GM12878 (cell line): ENCODE measurements around the gene ZNF134. TPM values are rescaled to one million over a fixed set of nuclear protein-coding genes. Genes with fewer than 3 reads are reported as not detected.

Source experiments
- ATAC-seq: fragments of 200-7000 bp; cut with Tn5 transposase; 3 replicates; pipeline ENCODE4 v1.9.1; 2020; ENCODE audit warnings: mild to moderate bottlenecking, moderate library complexity
- BruUV-seq: library from RNA; stranded (reverse); fragments of 400-500 nt; replicated peaks from 2 replicates; lab custom pipeline; 2021; lab: Mats Ljungman, UMichigan
- CTCF ChIA-PET: fragments of 300-600 bp; sonication (Branson Sonifier 250); formaldehyde crosslinking; extraction: SDS; loops from one replicate; lab custom pipeline; 2021; ENCODE audit warnings: inconsistent platforms; lab: Yijun Ruan, JAX
- POLR2A ChIA-PET: fragments of 350-600 bp; formaldehyde crosslinking; extraction: SDS; loops from one replicate; lab custom pipeline; 2021; ENCODE audit warnings: inconsistent platforms; lab: Charles Lee
- RAD21 ChIA-PET: fragments of 300-600 bp; sonication (Branson Sonifier 250); formaldehyde crosslinking; loops from one replicate; lab custom pipeline; 2023; ENCODE audit warnings: antibody characterized with exemption; ENCODE audit not compliant: unreplicated experiment; lab: Charles Lee
- SMC1A ChIA-PET: fragments of 300-600 bp; sonication (Branson Sonifier 250); formaldehyde crosslinking; loops from one replicate; lab custom pipeline; 2023; ENCODE audit not compliant: unreplicated experiment, uncharacterized antibody; lab: Charles Lee
- DNase-seq: peaks from one replicate; pipeline ENCODE4 v3.0.0-alpha.2; 2011; ENCODE audit warnings: low read depth, low spot score
- FAIRE-seq: peaks from 3 replicates; lab custom pipeline; 2011; peaks lifted over from hg19 to GRCh38; lab: Jason Lieb, UNC
- H2AFZ ChIP-seq: 2 replicates; pipeline ENCODE4 v1.6.0; 2011; ENCODE audit warnings: low read depth, low read length, control low read depth; ENCODE audit not compliant: control insufficient read depth
- H3K27ac ChIP-seq: 2 replicates; pipeline ENCODE4 v1.5.1; 2011; ENCODE audit warnings: control low read depth; ENCODE audit not compliant: control insufficient read depth, insufficient read depth
- H3K27me3 ChIP-seq, 2 experiments: replicated peaks in 1 of 2; 2 replicates each; pipeline versions ENCODE4 v1.6.0 to v1.6.1; 2011; ENCODE audit warnings: low read length in 1 of 2; ENCODE audit not compliant: control insufficient read depth in 2 of 2, insufficient read depth in 2 of 2
- H3K36me3 ChIP-seq, 2 experiments: 2 replicates each; pipeline ENCODE4 v1.5.1; 2011; ENCODE audit warnings: low read length in 1 of 2; ENCODE audit not compliant: control insufficient read depth in 2 of 2, insufficient read depth in 2 of 2
- H3K4me1 ChIP-seq: 2 replicates; pipeline ENCODE4 v1.6.1; 2011; ENCODE audit warnings: mild to moderate bottlenecking, low read length, moderate library complexity, mixed read lengths; ENCODE audit not compliant: control insufficient read depth, insufficient read depth
- H3K4me2 ChIP-seq: 2 replicates; pipeline ENCODE4 v1.6.0; 2011; ENCODE audit warnings: control low read depth; ENCODE audit not compliant: control insufficient read depth, insufficient read depth
- H3K4me3 ChIP-seq: fragments of 200-600 bp; sonication (generic); 2 replicates; pipeline ENCODE4 v1.5.1; 2016
- H3K79me2 ChIP-seq: 2 replicates; pipeline ENCODE4 v1.6.0; 2011; ENCODE audit warnings: low read length; ENCODE audit not compliant: control insufficient read depth, insufficient read depth
- H3K9ac ChIP-seq: 2 replicates; pipeline ENCODE4 v1.8.0; 2011; ENCODE audit warnings: low read length, control low read depth, mixed read lengths; ENCODE audit not compliant: control insufficient read depth, insufficient read depth
- H3K9me3 ChIP-seq: replicated peaks from 3 replicates; pipeline ENCODE4 v1.5.1; 2011; ENCODE audit warnings: mild to moderate bottlenecking, low read length; ENCODE audit not compliant: control insufficient read depth, insufficient read depth
- H4K20me1 ChIP-seq: 2 replicates; pipeline ENCODE4 v1.6.0; 2011; ENCODE audit not compliant: control insufficient read depth, insufficient read depth
- BCLAF1 ChIP-seq: fragments of 450-650 bp; IDR thresholded peaks from 2 replicates; pipeline ENCODE4 v1.6.1; 2017; ENCODE audit warnings: antibody characterized with exemption, mild to moderate bottlenecking, moderate library complexity
- CREB1 ChIP-seq: IDR thresholded peaks from 2 replicates; pipeline ENCODE4 v1.6.1; 2012; ENCODE audit warnings: low read depth, mild to moderate bottlenecking, inconsistent platforms
- EED ChIP-seq: sonication (generic); IDR thresholded peaks from 2 replicates; pipeline ENCODE4 v1.6.1; 2016; ENCODE audit warnings: antibody characterized with exemption, low read depth
- EGR1 ChIP-seq, 2 experiments: IDR thresholded peaks; 1 replicate in 1 of 2; 2 replicates in 1 of 2; pipeline ENCODE4 v1.6.1; 2011 to 2012; ENCODE audit warnings: low read depth in 2 of 2, low read length in 2 of 2, borderline replicate concordance in 1 of 2, mild to moderate bottlenecking in 1 of 2, moderate library complexity in 1 of 2
- ELK1 ChIP-seq: IDR thresholded peaks from 2 replicates; pipeline ENCODE4 v1.6.1; 2012; ENCODE audit warnings: low read depth, low read length, improper control_type of control experiment
- ETV6 ChIP-seq, 2 experiments: fragments of 450-650 bp in 1 of 2; IDR thresholded peaks in 1 of 2; conservative IDR thresholded peaks in 1 of 2; 2 replicates each; pipeline ENCODE4 v1.6.1; 2014; ENCODE audit warnings: antibody characterized with exemption in 1 of 2, borderline replicate concordance in 1 of 2, low read depth in 1 of 2, mild to moderate bottlenecking in 1 of 2, moderate library complexity in 1 of 2
- GABPA ChIP-seq: IDR thresholded peaks from 2 replicates; pipeline ENCODE4 v1.6.1; 2014; ENCODE audit warnings: antibody characterized with exemption, low read depth, mild to moderate bottlenecking, inconsistent platforms
- IRF3 ChIP-seq: fragments of 450-650 bp; IDR thresholded peaks from 2 replicates; pipeline ENCODE4 v1.6.1; 2014; ENCODE audit warnings: mild to moderate bottlenecking
- MTA2 ChIP-seq: fragments of 450-650 bp; IDR thresholded peaks from 2 replicates; pipeline ENCODE4 v1.6.1; 2016; ENCODE audit warnings: low read depth, mild to moderate bottlenecking, moderate library complexity
- MXI1 ChIP-seq: fragments of 150-350 bp; IDR thresholded peaks from 2 replicates; pipeline ENCODE4 v1.6.1; 2011; ENCODE audit warnings: low read depth, mild to moderate bottlenecking, inconsistent platforms, low read length, improper control_type of control experiment
- PML ChIP-seq: IDR thresholded peaks from 2 replicates; pipeline ENCODE4 v1.6.1; 2012; ENCODE audit warnings: low read length, inconsistent platforms
- SREBF2 ChIP-seq: IDR thresholded peaks from 2 replicates; pipeline ENCODE4 v1.6.1; 2012; ENCODE audit warnings: mild to moderate bottlenecking, low read length
- STAT1 ChIP-seq: fragments of 450-650 bp; conservative IDR thresholded peaks from 2 replicates; pipeline ENCODE4 v1.6.1; 2014; ENCODE audit warnings: antibody characterized with exemption, mild to moderate bottlenecking
- YY1 ChIP-seq: IDR thresholded peaks from 2 replicates; pipeline ENCODE4 v1.6.1; 2011; ENCODE audit warnings: low read depth, mild to moderate bottlenecking, low read length
- ZBTB4 ChIP-seq: fragments of 450-650 bp; formaldehyde crosslinking; IDR thresholded peaks from 2 replicates; pipeline ENCODE4 v1.4.0; 2022; ENCODE audit warnings: mild to moderate bottlenecking, moderate library complexity
- WGBS: methylation state at CpG from one replicate; pipeline ENCODE4 v1.1.6; 2016; ENCODE audit warnings: low lambda C conversion rate; ENCODE audit not compliant: insufficient replicate concordance, insufficient coverage; ENCODE audit errors: missing lambda C conversion rate; 5-methylcytosine and 5-hydroxymethylcytosine counted together
- in situ Hi-C: fragments of 300-500 bp; cut with MboI; formaldehyde crosslinking; loops from 9 replicates; pipeline ENCODE4 v1.14.3; 2018; ENCODE audit warnings: mixed read lengths
- intact Hi-C: fragments of 100-400 bp; cut with micrococcal nuclease; formaldehyde crosslinking; loops from one replicate; pipeline ENCODE4 v1.14.2; 2022; ENCODE audit not compliant: unreplicated experiment
- polyA plus RNA-seq, 11 experiments: library from polyadenylated mRNA; depleted of rRNA in 4 of 11; unstranded in 6 of 11; stranded (reverse) in 5 of 11; fragments of >200 nt; fragmentation: Nextera tagmentation in 4 of 11; fragmentation: Illumina TruSeq in 1 of 11; extraction: Ambion mirVana in 4 of 11; extraction: Trizol in 1 of 11; gene quantifications; 1 replicate in 1 of 11; 2 replicates in 10 of 11; pipeline versions ENCODE4 v1.2.1 to v1.2.3, GENCODE V29; 2011 to 2016; ENCODE audit warnings: inconsistent platforms in 2 of 11, missing spikeins in 2 of 11, low read depth in 1 of 11
- total RNA-seq, 4 experiments: library from RNA; depleted of rRNA in 3 of 4; stranded (reverse); fragments of >200 nt in 3 of 4; fragmentation: Illumina TruSeq in 1 of 4; extraction: Trizol in 1 of 4; gene quantifications; 2 replicates each; pipeline versions ENCODE4 v1.2.1 to v1.2.3, GENCODE V29; 2013 to 2021

The ZNF134 gene
- total and polyA plus RNA-seq, 10 of the 15 experiments (the other 5 are each of a cell fraction or from before 2014, with no cell fraction given) = 1.6 to 17.6 (median 9.7) TPM

- Histone ChIP-seq H3K4me2 (no peak overlapping the region), H3K27me3 (no peaks in the 10 kb centered on the region), H3K9ac (no peak overlapping the region), H2AFZ (no peak overlapping the region), H3K36me3 (peaks cover 3 to 5% of the 10 kb centered on the region in 2 experiments; a peak in 2 of 4 replicates), H3K4me1 (peaks cover 6% of the 10 kb centered on the region; the same call in 1 of the 2 replicates), H3K79me2 (no peaks in the 10 kb centered on the region), H3K4me3 (no peak overlapping the region), H3K27ac (no peak overlapping the region), H4K20me1 (no peaks in the 10 kb centered on the region), H3K9me3 (peaks cover 52% of the 10 kb centered on the region)
- FAIRE-seq (no peak), ATAC-seq (no peak), DNase-seq (no peak)
- CTCF ChIA-PET = no interaction called here
- POLR2A ChIA-PET = no interaction called here
- RAD21 ChIA-PET = no interaction called here
- BruUV-seq = no TSS peak
- 44% methylated on average over 1 of the region's 1 CpG for WGBS
- SMC1A ChIA-PET = no interaction called here
- in situ Hi-C loops (no loop called here), intact Hi-C loops (no loop called here)
- TF ChIP-seq GABPA (no peak), CREB1 (no peak), BCLAF1 (no peak), IRF3 (no peak), ELK1 (no peak), EGR1 (IDR thresholded peaks at IDR 0.05; ENCODE audit: borderline replicate concordance in 1 of 2, low read depth in 2 of 2, low read length in 2 of 2) (no peak), EED (no peak), PML (no peak), STAT1 (no peak), MXI1 (no peak), ETV6 (conservative IDR thresholded peaks at IDR 0.05 in 1 of 2, IDR thresholded peaks at IDR 0.05 in 1 of 2; ENCODE audit: borderline replicate concordance in 1 of 2, low read depth in 1 of 2) (no peak), YY1 (no peak), ZBTB4 (no peak), MTA2 (no peak), SREBF2 (no peak)
- TF ChIP-seq, all 136 proteins: peak for 0
These were observed 26.5 kb upstream of the ZNF134 start for GRCh38 chr19:57587529-57587928.
